GM19099 (cell line): ENCODE results near the gene ABI3.

Source experiments
- POLR2A ChIP-seq: IDR thresholded peaks from 3 replicates; pipeline ENCODE4 v1.6.1; 2011; ENCODE audit warnings: low read depth; ENCODE audit not compliant: insufficient read length; ENCODE audit errors: extremely low read depth

The ABI3 gene

GRCh38 chr17:49252148-49252695 is 41.7 kb downstream of the ABI3 start:
- TF ChIP-seq POLR2A, result no peak

- TF ChIP-seq POLR2A, result no peak
These were observed 43.6 kb downstream of the ABI3 start for GRCh38 chr17:49254066-49254465.

DNA sequence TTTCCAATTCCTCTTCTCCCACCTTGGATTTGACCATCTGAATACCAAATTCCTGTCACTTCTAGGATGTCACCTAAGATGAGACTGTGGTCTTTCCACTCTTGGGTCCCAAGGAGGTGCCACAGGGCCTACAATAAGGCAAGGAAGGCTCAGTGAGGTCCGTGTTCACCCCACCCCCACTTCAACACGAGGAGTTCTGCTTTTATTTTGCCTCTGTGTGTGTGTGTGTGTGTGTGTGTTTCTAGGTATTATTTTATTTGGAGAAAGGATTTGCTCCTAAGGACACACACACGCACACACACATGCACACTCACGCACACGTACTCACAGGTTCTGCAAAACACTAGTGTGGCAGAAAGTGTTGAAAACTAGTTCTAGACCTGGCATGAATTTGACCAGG is 44.6 kb downstream of the ABI3 start:
- TF ChIP-seq POLR2A, result no peak

- no peak for TF ChIP-seq POLR2A
These were observed 47.9 kb downstream of the ABI3 start for GRCh38 chr17:49258394-49258793.

DNA sequence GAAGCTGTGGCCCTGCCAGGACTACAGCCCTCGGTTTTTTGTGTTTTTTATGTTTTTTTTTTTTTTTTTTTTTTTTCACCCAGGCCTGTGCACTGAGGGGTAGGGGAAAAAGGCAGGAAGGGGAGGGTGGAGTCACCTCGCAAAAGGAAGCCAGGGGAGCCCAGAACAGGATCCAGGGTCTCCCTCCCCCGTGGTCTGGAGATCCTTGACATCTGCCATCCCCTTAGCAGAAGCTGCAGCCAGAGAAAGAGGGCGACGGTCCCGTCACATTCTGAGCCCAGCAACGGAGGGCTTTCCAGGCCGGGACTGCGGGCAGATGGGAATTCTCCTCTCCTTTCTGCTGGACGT is 49.1 kb downstream of the ABI3 start:
- no peak for TF ChIP-seq POLR2A

- no peak for TF ChIP-seq POLR2A
These were observed 49.7 kb downstream of the ABI3 start for GRCh38 chr17:49260011-49260816.

DNA sequence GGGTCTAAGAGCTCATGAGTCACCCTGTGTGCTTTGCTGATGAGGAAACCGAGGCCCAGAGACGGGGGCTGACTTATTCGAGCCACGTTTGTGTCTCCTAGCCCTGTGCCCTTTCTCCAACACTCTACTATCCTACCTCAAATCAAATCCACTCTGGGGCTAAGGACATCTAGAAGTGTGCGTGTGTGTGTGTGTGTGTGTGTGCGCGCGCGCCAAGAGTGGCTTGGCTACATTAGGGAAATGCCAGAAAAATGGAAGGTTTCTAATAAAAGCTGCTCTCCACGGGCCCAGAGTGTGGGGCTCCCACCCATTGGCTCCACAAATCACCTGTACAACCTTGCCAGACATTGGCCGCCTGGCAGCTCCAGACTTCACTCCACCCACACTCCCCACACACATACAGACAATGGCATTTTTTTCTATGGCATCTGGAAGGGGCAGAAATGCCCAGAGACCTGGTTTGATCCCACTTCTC is 50.3 kb downstream of the ABI3 start:
- TF ChIP-seq POLR2A, result no peak

DNA sequence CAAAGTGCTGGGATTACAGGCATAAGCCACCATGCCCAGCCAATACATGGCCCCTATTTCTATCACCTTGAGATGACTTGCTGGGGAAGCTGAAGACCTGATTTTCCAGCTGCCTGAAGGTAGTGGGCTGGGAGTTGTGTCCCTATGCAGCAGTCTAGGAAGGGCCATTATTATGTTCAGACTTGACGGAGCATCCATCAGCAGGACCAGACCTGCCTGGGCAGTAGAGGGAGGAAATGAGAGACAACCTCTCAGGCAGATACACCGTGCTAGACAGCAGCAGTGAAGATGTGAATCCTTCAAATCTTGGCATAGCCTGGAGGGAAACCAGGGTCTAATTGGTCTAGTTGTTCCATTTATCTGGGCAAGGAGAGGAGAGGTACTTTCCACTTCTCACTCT is 55.7 kb downstream of the ABI3 start:
- no peak for TF ChIP-seq POLR2A

DNA sequence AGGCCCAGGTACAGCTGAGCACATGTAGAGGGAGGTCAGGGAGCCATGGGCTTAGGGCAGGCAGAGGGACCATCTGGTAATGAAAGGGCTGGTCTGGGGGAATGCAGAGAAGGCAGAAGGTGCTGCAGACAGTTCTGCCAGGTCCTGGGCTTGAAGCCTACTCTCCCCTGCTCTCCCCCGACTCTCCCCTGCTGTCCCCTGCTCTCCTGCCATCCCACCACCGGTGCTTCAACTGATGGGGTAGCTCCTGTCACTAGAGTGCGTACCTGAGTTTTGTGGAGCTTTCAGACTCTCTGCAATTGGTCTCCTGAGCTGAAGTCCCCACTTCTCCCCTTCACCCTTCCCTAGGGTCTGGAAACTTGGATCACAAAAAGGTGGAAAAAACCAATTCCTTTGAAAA is 57.4 kb downstream of the ABI3 start:
- no peak for TF ChIP-seq POLR2A

GRCh38 chr17:49269356-49269755 is 58.8 kb downstream of the ABI3 start:
- no peak for TF ChIP-seq POLR2A
